GM21737 (cell line): ENCODE results near the gene CRABP2.

Source experiments
- ATAC-seq: cut with Tn5 transposase; IDR thresholded peaks from one replicate; pipeline ENCODE4 v1.9.1; 2021; ENCODE audit warnings: mild to moderate bottlenecking, moderate library complexity; ENCODE audit not compliant: unreplicated experiment

The CRABP2 gene

GRCh38 chr1:156705321-156705917, at the start of gene CRABP2:
CRABP2 (minus strand) TSS chr1:156705583; CDS start chr1:156705446, 137 bp downstream.
- ATAC-seq, result no peak

- ATAC-seq, result no peak
Measured at GRCh38 chr1:156754219-156754618, 48.8 kb upstream of the CRABP2 start.

GRCh38 chr1:156752843-156753482, 47.6 kb upstream of the CRABP2 start:
- no peak for ATAC-seq

- peak; percentile 65 for ATAC-seq
Measured at GRCh38 chr1:156751757-156752481, 46.5 kb upstream of the CRABP2 start.

- no peak for ATAC-seq
Measured at GRCh38 chr1:156751451-156751756, 46.0 kb upstream of the CRABP2 start, which contains the start of gene HDGF. HDGF (minus strand) TSS chr1:156751675; CDS start chr1:156751429, 246 bp downstream.

GRCh38 chr1:156750711-156751450, 45.5 kb upstream of the CRABP2 start:
- peak; percentile 13 for ATAC-seq

GRCh38 chr1:156750191-156750672, 44.8 kb upstream of the CRABP2 start:
- no peak for ATAC-seq

GRCh38 chr1:156749419-156750118, 44.2 kb upstream of the CRABP2 start:
- ATAC-seq, result no peak

GRCh38 chr1:156748670-156749418, 43.5 kb upstream of the CRABP2 start:
- ATAC-seq, result no peak

GRCh38 chr1:156747742-156748669, 42.6 kb upstream of the CRABP2 start:
- ATAC-seq, result no peak

- no peak for ATAC-seq
Measured at GRCh38 chr1:156746728-156747631, 41.6 kb upstream of the CRABP2 start.

GRCh38 chr1:156746406-156746727, 41.0 kb upstream of the CRABP2 start:
- no peak for ATAC-seq

GRCh38 chr1:156745881-156746280, 40.5 kb upstream of the CRABP2 start:
- ATAC-seq, result no peak

- no peak for ATAC-seq
Measured at GRCh38 chr1:156744786-156745419, 39.5 kb upstream of the CRABP2 start.

GRCh38 chr1:156744344-156744743, 39.0 kb upstream of the CRABP2 start:
- no peak for ATAC-seq

GRCh38 chr1:156743367-156744302, 38.3 kb upstream of the CRABP2 start:
- no peak for ATAC-seq
